ENCODE measurements around the gene ZNF438. TPM values are rescaled to one million over a fixed set of nuclear protein-coding genes. Genes with fewer than 3 reads are reported as not detected.
A peak's percentile ranks its signal among the peaks of the same experiment; 100 is the strongest.

The ZNF438 gene
- total and polyA plus RNA-seq, 10 of the 15 experiments (the other 5 are each of a cell fraction or from before 2014, with no cell fraction given): 0.93 to 5.2 (median 1.9) TPM

- Histone ChIP-seq H3K9me3 (replicated peaks; ENCODE audit: control insufficient read depth, insufficient read depth, low read length) (no peaks in the 10 kb centered on the region), H2AFZ (ENCODE audit: control insufficient read depth, low read depth, low read length) (peak overlapping the region; percentile 91), H3K4me2 (ENCODE audit: control insufficient read depth, insufficient read depth) (peak overlapping the region; percentile 99), H3K36me3 (ENCODE audit: control insufficient read depth in 2 of 2, insufficient read depth in 2 of 2, low read length in 1 of 2) (no peaks in the 10 kb centered on the region), H3K4me1 (ENCODE audit: control insufficient read depth, insufficient read depth, low read length) (peaks cover 2% of the 10 kb centered on the region; the same call in 1 of the 2 replicates), H3K27ac (ENCODE audit: control insufficient read depth, insufficient read depth) (peak overlapping the region; percentile 97), H3K27me3 (replicated peaks in 1 of 2; ENCODE audit: control insufficient read depth in 2 of 2, insufficient read depth in 2 of 2, low read length in 1 of 2) (no peaks in the 10 kb centered on the region), H3K9ac (ENCODE audit: control insufficient read depth, insufficient read depth, low read length) (peak overlapping the region; percentile 89), H3K79me2 (ENCODE audit: control insufficient read depth, insufficient read depth, low read length) (peaks cover 2% of the 10 kb centered on the region; the same call in 1 of the 2 replicates), H3K4me3 (peak overlapping the region; percentile 66), H4K20me1 (ENCODE audit: control insufficient read depth, insufficient read depth) (no peaks in the 10 kb centered on the region)
- in situ Hi-C loops (cut with MboI): no loop called here
- no peak for FAIRE-seq
- SMC1A ChIA-PET (ENCODE audit: uncharacterized antibody, unreplicated experiment): interaction anchor here (0.8 to 5.8 kb wide), 15 partner anchors 11 to 777 kb away, joined by 3 to 38 read pairs (median 4); no protein-coding TSS in a partner anchor
- no peak for ATAC-seq
- CTCF ChIA-PET: interaction anchor here (0.6 to 2.4 kb wide), 14 partner anchors 9 to 777 kb away, joined by 3 to 17 read pairs (median 4); no protein-coding TSS in a partner anchor
- RAD21 ChIA-PET (ENCODE audit: unreplicated experiment): interaction anchor here (0.6 to 3.7 kb wide), 25 partner anchors 16 to 779 kb away, joined by 3 to 20 read pairs (median 4); no protein-coding TSS in a partner anchor
- 11% methylated on average over 5 of the region's 5 CpGs for WGBS (ENCODE audit: insufficient coverage, insufficient replicate concordance, low lambda C conversion rate, missing lambda C conversion rate)
- POLR2A ChIA-PET: interaction anchor here (0.5 to 2.6 kb wide), 8 partner anchors 15 to 774 kb away, joined by 3 to 20 read pairs (median 3); no protein-coding TSS in a partner anchor
- intact Hi-C loops (cut with micrococcal nuclease; ENCODE audit: unreplicated experiment): loop anchor here (1.0 to 10.0 kb wide), 3 partner anchors 104 to 777 kb away; no protein-coding TSS in a partner anchor
- DNase-seq (ENCODE audit: low read depth, low spot score): no peak
- TF ChIP-seq KAT2A (conservative IDR thresholded peaks at IDR 0.05; ENCODE audit: control insufficient read depth, low read depth, low read length): no peak
- TF ChIP-seq SMAD5 (IDR thresholded peaks at IDR 0.05; ENCODE audit: low read depth): 0 out of 2 replicates have a peak, but pooled peaks have one; percentile 7
- 0 out of 2 replicates have a peak, but pooled peaks have one; percentile 6 for TF ChIP-seq MLLT1 (IDR thresholded peaks at IDR 0.05)
- TF ChIP-seq STAT3 (IDR thresholded peaks at IDR 0.05; ENCODE audit: low read depth, low read length): no peak
- TF ChIP-seq ETV6 (conservative IDR thresholded peaks at IDR 0.05 in 1 of 2, IDR thresholded peaks at IDR 0.05 in 1 of 2; ENCODE audit: borderline replicate concordance in 1 of 2, low read depth in 1 of 2): peak in 1 of 2 experiments; percentile 36; a peak in 1 of 4 replicates
- BruUV-seq (replicated peaks): no TSS peak
These were observed 484 bp downstream of the ZNF438 start for GRCh38 chr10:31031205-31031557.
